Smooth muscle cell (in vitro differentiated cells): ENCODE data around the gene EIF2B5. TPM values are rescaled to one million over a fixed set of nuclear protein-coding genes. Genes with fewer than 3 reads are reported as not detected.

Experiments
- DNase-seq: peaks from one replicate; lab custom pipeline; 2025; ENCODE audit not compliant: unreplicated experiment; lab: John Stamatoyannopoulos, UW
- H2AFZ ChIP-seq: fragments of 200-600 bp; sonication (generic); 2 replicates; pipeline ENCODE4 v1.6.0; 2016; ENCODE audit warnings: antibody characterized with exemption, low read depth, mild to moderate bottlenecking
- H3F3A ChIP-seq: fragments of 200-600 bp; sonication (generic); 2 replicates; pipeline ENCODE4 v1.6.0; 2017; ENCODE audit warnings: antibody characterized with exemption, low read depth
- H3K27ac ChIP-seq: fragments of 200-600 bp; sonication (generic); 2 replicates; pipeline ENCODE4 v1.5.1; 2016; ENCODE audit warnings: low read depth, mild to moderate bottlenecking
- H3K27me3 ChIP-seq: fragments of 200-600 bp; sonication (generic); 2 replicates; pipeline ENCODE4 v1.6.1; 2016; ENCODE audit warnings: low read depth, mild to moderate bottlenecking
- H3K36me3 ChIP-seq: fragments of 200-600 bp; sonication (generic); 2 replicates; pipeline ENCODE4 v1.5.1; 2016; ENCODE audit warnings: low read depth
- H3K4me1 ChIP-seq: fragments of 200-600 bp; sonication (generic); 2 replicates; pipeline ENCODE4 v1.5.1; 2016; ENCODE audit warnings: low read depth
- H3K4me2 ChIP-seq: fragments of 200-600 bp; sonication (generic); 2 replicates; pipeline ENCODE4 v1.6.0; 2016; ENCODE audit warnings: mild to moderate bottlenecking
- H3K4me3 ChIP-seq: fragments of 200-600 bp; sonication (generic); 2 replicates; pipeline ENCODE4 v1.5.1; 2016; ENCODE audit warnings: mild to moderate bottlenecking
- H3K79me2 ChIP-seq: fragments of 200-600 bp; sonication (generic); 2 replicates; pipeline ENCODE4 v1.6.0; 2016; ENCODE audit warnings: low read depth, mild to moderate bottlenecking
- H3K9ac ChIP-seq: fragments of 200-600 bp; sonication (generic); 2 replicates; pipeline ENCODE4 v1.6.0; 2016; ENCODE audit warnings: low read depth
- H3K9me3 ChIP-seq: fragments of 200-600 bp; sonication (generic); replicated peaks from 2 replicates; pipeline ENCODE4 v1.5.1; 2016; ENCODE audit warnings: low read depth
- H4K20me1 ChIP-seq: fragments of 200-600 bp; sonication (generic); 2 replicates; pipeline ENCODE4 v1.6.0; 2016; ENCODE audit warnings: low read depth
- WGBS: methylation state at CpG from one replicate; pipeline ENCODE4 v1.1.7; 2016; ENCODE audit warnings: low lambda C conversion rate; 5-methylcytosine and 5-hydroxymethylcytosine counted together
- polyA plus RNA-seq: library from polyadenylated mRNA; unstranded; fragments of >200 nt; fragmentation: Nextera tagmentation; extraction: Ambion mirVana; gene quantifications from 2 replicates; pipeline ENCODE4 v1.2.1, GENCODE V29; 2016
- total RNA-seq: library from RNA; depleted of rRNA; stranded (reverse); fragments of >200 nt; gene quantifications from 2 replicates; pipeline ENCODE4 v1.2.3, GENCODE V29; 2014
- TF ChIP-seq, protein P1 (sequence below): fragments of 200-600 bp; sonication (generic); IDR thresholded peaks from 2 replicates; pipeline ENCODE4 v1.5.1; 2017; ENCODE audit warnings: borderline replicate concordance, mild to moderate bottlenecking, antibody characterized with exemption; ENCODE audit not compliant: insufficient read depth, poor library complexity, severe bottlenecking

The EIF2B5 gene
- total and polyA plus RNA-seq, 2 experiments from 2014 or later: 25.3 to 32.3 TPM

DNA sequence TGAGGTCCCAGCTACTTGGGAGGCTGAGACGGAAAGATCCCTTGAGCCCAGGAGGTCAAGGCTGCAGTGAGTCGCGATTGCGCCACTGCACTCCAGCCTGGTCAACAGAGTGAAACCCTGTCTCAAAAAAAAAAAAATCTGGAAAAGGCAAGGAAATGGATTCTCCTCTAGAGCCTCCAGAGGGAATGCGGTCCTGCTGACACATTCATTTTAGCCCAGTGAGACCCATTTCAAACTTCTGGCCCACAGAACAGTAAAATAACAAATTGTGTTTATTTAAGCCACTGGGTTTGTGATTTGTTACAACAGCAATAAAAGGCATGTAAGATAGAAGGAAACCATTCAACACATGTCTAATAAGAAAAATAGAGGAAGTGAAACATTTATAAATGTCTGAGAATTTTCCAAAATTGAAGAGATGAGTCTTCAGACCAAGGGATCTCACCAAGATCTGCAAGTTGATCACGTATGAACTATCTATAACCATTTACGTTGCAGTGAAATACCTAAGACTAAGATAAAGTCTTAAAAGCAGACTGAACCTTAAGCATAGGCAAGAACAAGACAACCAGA, 38.3 kb upstream of the EIF2B5 start, which contains the start of gene HTR3E:
Gene HTR3E (plus strand): TSS at position 254 of the 573 bp plus-strand sequence. CDS start 466 bp downstream, outside the sequence.
- Histone ChIP-seq H3F3A (no peaks in the 10 kb centered on the region), H3K9me3 (peaks cover 13% of the 10 kb centered on the region), H3K9ac (no peak within 1 kb of the TSS), H3K4me3 (no peak within 1 kb of the TSS), H4K20me1 (no peaks in the 10 kb centered on the region), H3K4me2 (no peak within 1 kb of the TSS), H3K27me3 (peaks cover 4% of the 10 kb centered on the region), H3K79me2 (no peaks in the 10 kb centered on the region), H3K36me3 (no peaks in the 10 kb centered on the region), H3K4me1 (no peaks in the 10 kb centered on the region), H2AFZ (no peak within 1 kb of the TSS), H3K27ac (no peak within 1 kb of the TSS)
- DNase-seq: no peak
- TF ChIP-seq, protein P1, sequence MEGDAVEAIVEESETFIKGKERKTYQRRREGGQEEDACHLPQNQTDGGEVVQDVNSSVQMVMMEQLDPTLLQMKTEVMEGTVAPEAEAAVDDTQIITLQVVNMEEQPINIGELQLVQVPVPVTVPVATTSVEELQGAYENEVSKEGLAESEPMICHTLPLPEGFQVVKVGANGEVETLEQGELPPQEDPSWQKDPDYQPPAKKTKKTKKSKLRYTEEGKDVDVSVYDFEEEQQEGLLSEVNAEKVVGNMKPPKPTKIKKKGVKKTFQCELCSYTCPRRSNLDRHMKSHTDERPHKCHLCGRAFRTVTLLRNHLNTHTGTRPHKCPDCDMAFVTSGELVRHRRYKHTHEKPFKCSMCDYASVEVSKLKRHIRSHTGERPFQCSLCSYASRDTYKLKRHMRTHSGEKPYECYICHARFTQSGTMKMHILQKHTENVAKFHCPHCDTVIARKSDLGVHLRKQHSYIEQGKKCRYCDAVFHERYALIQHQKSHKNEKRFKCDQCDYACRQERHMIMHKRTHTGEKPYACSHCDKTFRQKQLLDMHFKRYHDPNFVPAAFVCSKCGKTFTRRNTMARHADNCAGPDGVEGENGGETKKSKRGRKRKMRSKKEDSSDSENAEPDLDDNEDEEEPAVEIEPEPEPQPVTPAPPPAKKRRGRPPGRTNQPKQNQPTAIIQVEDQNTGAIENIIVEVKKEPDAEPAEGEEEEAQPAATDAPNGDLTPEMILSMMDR: no peak
- WGBS: 88% methylated on average over 7 of the region's 7 CpGs

DNA sequence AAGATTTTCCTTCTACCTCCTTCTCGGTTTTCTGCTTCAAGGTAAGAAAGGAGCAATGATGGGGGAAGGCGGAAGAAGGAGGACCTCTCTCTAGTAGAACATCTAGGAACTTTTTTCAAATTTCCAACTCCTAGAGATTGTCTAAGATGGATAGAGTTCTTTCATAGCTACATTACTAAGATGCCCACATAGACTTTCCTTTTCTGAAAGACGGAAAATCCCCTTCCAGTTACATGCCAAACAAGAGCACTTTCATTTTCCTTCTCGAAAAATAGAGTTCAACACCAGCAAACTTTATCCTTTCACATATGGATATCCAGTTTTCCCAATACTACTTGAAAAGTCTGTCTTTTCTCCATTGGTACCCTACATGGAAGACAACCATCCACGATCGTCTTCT, 37.6 kb upstream of the EIF2B5 start:
- WGBS: 87% methylated on average over 6 of the region's 6 CpGs
- Histone ChIP-seq H3K4me1 (no peaks in the 10 kb centered on the region), H3K4me3 (no peak overlapping the region)

DNA sequence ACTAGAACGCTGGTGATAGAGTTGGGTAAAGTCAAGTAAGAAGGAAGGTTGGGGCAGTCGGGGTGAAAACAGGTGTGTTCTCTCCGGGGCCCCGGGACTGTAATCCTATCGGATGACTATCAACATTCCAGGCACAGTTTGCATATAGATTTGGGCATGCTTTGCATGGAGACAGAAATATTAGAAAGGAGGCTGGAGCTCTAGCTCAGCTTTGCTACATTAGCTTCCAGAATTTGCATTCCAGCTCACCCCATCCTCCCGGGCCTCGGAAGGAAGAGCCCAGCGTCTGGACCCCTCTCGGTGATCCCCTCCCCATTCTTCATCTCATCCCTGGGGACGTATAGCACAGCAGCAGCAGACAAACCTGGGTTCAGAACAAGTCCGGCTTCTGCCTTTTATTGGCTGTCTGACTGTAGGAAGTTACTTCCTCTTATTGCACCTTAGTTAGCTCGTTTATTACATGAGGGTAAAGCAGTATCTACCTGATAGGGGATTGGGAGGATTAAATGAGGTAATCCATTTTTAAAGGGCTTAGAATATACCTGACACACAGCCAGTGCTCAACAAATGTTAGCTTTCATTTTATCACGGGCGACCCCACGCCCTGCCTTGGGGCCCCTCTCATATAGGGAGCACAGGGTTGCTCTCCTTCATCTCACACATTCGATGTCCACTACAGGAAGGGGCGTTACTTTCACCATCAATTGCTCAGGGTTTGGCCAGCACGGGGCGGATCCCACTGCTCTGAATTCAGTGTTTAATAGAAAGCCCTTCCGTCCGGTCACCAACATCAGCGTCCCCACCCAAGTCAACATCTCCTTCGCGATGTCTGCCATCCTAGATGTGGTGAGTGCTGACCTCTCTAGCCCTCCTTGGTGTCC, 35.1 kb upstream of the EIF2B5 start:
- no peak overlapping the region for H3K4me3 ChIP-seq
- H3K4me1 ChIP-seq: no peaks in the 10 kb centered on the region
- H3K27me3 ChIP-seq: peaks cover 4% of the 10 kb centered on the region
- 85% methylated on average over 24 of the region's 24 CpGs for WGBS
- H3K79me2 ChIP-seq: no peaks in the 10 kb centered on the region
- no peak for DNase-seq
- no peak overlapping the region for H3K9ac ChIP-seq
- no peak overlapping the region for H2AFZ ChIP-seq
- no peaks in the 10 kb centered on the region for H4K20me1 ChIP-seq
- H3K27ac ChIP-seq: no peak overlapping the region
- TF ChIP-seq, protein P1: no peak
- H3F3A ChIP-seq: no peaks in the 10 kb centered on the region
- no peaks in the 10 kb centered on the region for H3K9me3 ChIP-seq
- H3K36me3 ChIP-seq: no peaks in the 10 kb centered on the region
- no peak overlapping the region for H3K4me2 ChIP-seq

More for the DNA sequence above, 37.6 kb upstream of the EIF2B5 start:
- Histone ChIP-seq H3K9me3 (peaks cover 6% of the 10 kb centered on the region), H2AFZ (no peak overlapping the region), H3K36me3 (no peaks in the 10 kb centered on the region), H3K4me2 (no peak overlapping the region), H3F3A (no peaks in the 10 kb centered on the region), H4K20me1 (no peaks in the 10 kb centered on the region), H3K79me2 (no peaks in the 10 kb centered on the region), H3K9ac (no peak overlapping the region), H3K27ac (no peak overlapping the region), H3K27me3 (peaks cover 4% of the 10 kb centered on the region)
- no peak for DNase-seq
- TF ChIP-seq, protein P1: no peak
